Superior temporal gyrus (tissue), 1 donor: ENCODE measurements around the gene DCP1A.
"Not testable (repeated sequence)": the region's sequence is repeated elsewhere in the genome, so short reads cannot be mapped to it uniquely, and the experiment has no call there.

Experiments used
- DNase-seq: peaks from one replicate; pipeline ENCODE4 v3.0.0-alpha.2; 2016; ENCODE audit errors: extremely low spot score

The DCP1A gene

DNA sequence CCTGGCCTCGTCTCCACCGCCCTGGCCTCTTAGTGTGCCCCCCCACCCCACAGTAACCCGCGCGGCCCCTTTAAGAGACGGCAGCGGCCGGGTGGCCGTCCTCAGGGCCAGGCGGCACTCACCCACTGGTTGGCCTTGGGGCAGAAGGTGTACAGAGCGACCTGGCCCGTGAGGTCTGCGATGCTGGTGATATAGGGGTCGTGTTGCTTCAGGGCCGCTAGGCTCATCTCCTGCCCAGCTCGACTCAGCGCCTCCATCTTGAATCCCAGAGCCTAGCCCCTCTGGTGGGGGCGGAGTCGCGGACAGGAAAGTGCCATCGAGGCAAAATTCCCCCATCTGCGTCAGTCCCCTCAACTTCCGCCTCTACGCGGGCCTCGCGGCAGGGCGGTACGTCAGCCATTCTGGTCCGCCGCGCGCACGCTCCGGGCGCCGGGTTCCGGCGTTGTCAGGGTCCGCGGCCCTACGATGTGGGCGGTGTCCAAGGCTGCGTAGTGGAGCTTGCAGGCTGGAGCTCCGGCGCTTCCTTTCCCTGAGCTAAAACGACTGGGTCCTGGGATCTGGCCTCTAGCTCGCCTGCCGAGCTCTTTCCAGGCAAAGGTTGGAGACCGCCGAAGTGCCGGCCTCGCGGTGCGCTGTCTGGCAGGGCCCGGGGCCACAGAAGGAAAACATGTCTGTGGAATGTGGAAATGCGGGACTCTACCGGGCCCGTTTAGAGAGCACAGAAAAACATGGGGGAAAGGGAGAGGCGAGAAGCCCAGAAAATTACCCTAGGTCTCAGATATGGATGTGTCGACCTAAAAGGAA is at the start of gene DCP1A:
Gene DCP1A (minus strand): TSS at position 283 of the 804 bp plus-strand sequence. CDS start 26 bp downstream, at position 257.
- peak; percentile 97 for DNase-seq

GRCh38 chr3:53384465-53385423 is 37.4 kb upstream of the DCP1A start:
- DNase-seq, result no peak

- DNase-seq, result no peak
These were observed 34.8 kb upstream of the DCP1A start for GRCh38 chr3:53382106-53382505.

DNA sequence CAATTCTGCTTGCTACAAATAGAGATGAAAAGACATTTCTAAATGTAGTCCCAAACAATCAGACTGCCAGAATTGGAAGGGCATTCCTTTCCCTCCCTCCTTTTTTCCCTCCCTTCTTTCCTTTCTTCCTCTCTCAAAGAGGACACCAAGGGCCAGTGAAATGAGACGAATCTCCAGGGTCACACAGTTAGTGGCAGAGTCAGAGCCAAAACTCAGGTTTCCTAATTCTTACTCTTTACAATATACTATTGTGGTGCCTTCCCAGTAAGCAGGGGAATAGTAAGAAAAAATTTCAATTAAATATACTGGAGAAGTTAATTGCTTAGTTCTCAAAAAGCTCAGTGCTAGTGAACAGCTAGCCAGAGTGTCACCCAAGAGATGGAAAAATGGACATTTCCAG is 33.0 kb upstream of the DCP1A start:
- no peak for DNase-seq

- no peak for DNase-seq
These were observed 32.6 kb upstream of the DCP1A start for GRCh38 chr3:53379898-53380297.

DNA sequence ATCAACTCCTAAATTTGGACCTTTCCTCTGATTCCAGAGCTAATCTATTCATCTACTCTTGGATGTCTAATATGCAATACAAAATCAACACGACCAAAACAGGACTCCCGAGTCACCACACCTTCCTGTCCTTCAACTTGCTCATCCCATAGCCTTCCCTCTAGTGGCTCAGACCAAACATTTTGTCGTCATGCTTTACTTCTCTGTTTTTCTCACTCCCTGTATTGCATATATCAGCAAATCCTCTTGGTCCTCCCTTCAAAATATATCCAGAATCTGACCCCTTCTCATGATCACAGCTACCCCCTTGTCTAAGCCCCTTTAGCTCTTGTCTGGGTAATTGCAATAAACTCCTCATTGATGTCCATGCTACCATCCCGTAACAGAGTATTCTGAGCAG is 30.5 kb upstream of the DCP1A start:
- no peak for DNase-seq

GRCh38 chr3:53376679-53377078 is 29.3 kb upstream of the DCP1A start:
- no peak for DNase-seq

GRCh38 chr3:53375019-53375418 is 27.7 kb upstream of the DCP1A start:
- peak; percentile 75 for DNase-seq

DNA sequence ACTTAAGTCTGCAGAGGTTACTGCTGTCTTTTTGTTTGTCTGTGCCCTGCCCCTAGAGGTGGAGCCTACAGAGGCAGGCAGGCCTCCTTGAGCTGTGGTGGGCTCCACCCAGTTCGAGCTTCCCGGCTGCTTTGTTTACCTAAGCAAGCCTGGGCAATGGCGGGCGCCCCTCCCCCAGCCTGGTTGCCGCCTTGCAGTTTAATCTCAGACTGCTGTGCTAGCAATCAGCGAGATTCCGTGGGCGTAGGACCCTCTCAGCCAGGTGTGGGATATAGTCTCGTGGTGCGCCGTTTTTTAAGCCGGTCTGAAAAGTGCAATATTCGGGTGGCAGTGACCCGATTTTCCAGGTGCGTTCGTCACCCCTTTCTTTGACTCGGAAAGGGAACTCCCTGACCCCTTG is 23.4 kb upstream of the DCP1A start:
- not testable (repeated sequence) for DNase-seq

- no peak for DNase-seq
These were observed 14.5 kb upstream of the DCP1A start for GRCh38 chr3:53361852-53362251.

DNA sequence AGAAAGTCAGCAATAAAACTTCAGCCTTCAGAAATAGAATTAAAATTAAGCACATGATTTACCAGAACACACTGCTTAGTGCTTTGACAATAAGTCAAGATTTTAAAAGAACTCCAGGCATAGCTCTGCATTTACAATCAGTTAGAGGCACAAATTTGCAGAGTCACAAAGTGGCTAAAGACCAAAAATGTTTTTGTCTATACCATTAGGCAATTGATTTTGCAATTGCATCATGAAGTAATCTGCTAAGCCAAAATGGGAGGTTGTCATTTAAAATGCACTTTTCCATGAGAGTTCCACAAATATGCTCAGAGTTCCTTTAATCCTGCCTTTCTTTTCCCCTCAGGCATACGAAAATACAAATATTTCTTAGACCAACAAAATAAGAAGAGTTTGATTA is 10.1 kb upstream of the DCP1A start:
- DNase-seq, result no peak

DNA sequence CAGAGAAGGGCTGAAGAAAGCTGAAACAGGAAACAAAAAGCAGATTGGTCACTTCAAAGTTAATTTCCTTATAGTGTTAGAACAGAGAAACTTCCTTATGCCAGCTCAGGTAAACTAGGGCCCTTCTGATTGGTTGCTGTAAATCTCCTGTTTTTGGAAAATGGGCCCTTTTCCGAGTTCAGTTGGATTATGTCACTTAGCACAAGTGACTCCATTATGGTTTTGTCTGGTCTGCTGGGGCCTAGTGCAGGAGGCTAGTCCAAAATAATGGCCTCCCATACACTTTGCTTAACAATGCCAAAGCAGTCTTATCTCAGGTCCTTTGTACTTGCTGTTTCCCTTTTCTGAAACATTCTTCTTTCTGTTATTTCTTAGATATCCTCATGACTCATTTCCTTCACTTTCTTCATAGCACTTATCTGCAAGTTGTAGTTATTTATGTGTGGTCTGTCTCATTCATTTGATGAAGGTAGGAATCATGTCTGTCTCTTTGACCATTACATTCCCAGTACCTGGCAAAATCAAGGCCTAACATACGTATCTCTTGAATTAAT is 7.7 kb upstream of the DCP1A start:
- no peak for DNase-seq

DNA sequence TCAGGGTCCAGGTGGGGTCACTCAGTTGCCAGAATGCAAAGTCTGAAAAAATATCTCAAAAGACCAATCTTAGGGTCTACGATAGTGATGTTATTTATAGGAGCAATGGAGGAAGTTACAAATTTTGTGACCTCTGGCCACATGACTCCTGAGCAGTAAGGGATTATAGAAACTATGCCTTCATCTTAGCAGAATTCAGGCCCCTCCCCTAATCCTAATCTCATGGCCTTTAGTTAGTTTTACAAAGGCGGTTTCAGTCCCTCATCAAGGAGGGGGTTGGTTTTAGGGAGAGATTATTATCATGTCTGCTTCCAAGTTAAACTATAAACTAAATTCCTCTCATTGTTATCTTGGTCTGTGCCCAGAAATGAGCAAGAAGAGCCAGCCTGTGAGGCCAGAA is 5.9 kb upstream of the DCP1A start:
- DNase-seq, result no peak

GRCh38 chr3:53350652-53351051 is 3.3 kb upstream of the DCP1A start:
- DNase-seq, result no peak

GRCh38 chr3:53348118-53348517 is 775 bp upstream of the DCP1A start:
- not testable (repeated sequence) for DNase-seq

GRCh38 chr3:53346922-53347260 is 452 bp downstream of the DCP1A start:
- DNase-seq, result no peak

- no peak for DNase-seq
These were observed 829 bp downstream of the DCP1A start for GRCh38 chr3:53346514-53346913.

DNA sequence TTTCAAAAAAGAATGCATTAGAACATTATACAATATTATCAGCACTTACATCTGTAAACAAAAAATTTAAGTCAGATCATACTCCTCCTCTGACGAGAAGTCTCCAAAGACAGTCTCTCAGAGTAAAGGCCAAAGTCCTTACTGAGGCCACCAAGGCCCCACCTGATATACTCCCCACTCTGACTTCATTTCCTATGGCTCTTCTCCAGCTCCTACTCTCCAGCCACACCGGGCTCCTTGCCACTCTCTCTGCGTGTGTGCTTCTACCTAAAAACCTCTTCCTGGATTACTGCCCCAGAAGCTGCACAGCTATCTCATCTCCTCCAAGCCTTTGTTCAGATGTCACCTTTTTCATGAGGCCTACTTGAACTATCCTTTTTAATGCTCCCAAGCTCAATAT is 5.0 kb downstream of the DCP1A start:
- peak; percentile 3 for DNase-seq

- no peak for DNase-seq
These were observed 10.0 kb downstream of the DCP1A start for GRCh38 chr3:53337167-53337940.

- no peak for DNase-seq
These were observed 12.6 kb downstream of the DCP1A start for GRCh38 chr3:53334742-53335141.

- DNase-seq, result no peak
These were observed 15.5 kb downstream of the DCP1A start for GRCh38 chr3:53331871-53332270.

- DNase-seq, result no peak
These were observed 17.4 kb downstream of the DCP1A start for GRCh38 chr3:53329897-53330296.
